Neuronal stem cell (in vitro differentiated cells): ENCODE results near the gene XXYLT1. TPM values are rescaled to one million over a fixed set of nuclear protein-coding genes. Genes with fewer than 3 reads are reported as not detected.

Experiments
- DNase-seq: peaks from one replicate; pipeline ENCODE4 v3.0.0-alpha.2; 2013; ENCODE audit warnings: low spot score
- H2AFZ ChIP-seq: one replicate; pipeline ENCODE4 v1.6.1; 2013; ENCODE audit warnings: mild to moderate bottlenecking, low read length, inconsistent platforms
- H2AK5ac ChIP-seq: 2 replicates; pipeline ENCODE4 v1.6.1; 2013; ENCODE audit warnings: low read depth, mild to moderate bottlenecking, inconsistent platforms, low read length, moderate library complexity, mixed read lengths
- H2BK120ac ChIP-seq: 2 replicates; pipeline ENCODE4 v1.6.1; 2013; ENCODE audit warnings: low read depth, mild to moderate bottlenecking, inconsistent platforms, low read length, moderate library complexity, mixed read lengths
- H2BK12ac ChIP-seq: one replicate; pipeline ENCODE4 v1.6.1; 2013; ENCODE audit warnings: low read length, inconsistent platforms
- H2BK15ac ChIP-seq: 2 replicates; pipeline ENCODE4 v1.6.1; 2013; ENCODE audit warnings: mild to moderate bottlenecking, low read length, inconsistent platforms, mixed read lengths
- H2BK5ac ChIP-seq: one replicate; pipeline ENCODE4 v1.6.1; 2013; ENCODE audit warnings: inconsistent platforms, mild to moderate bottlenecking, low read length, moderate library complexity
- H3K14ac ChIP-seq: one replicate; pipeline ENCODE4 v1.6.1; 2013; ENCODE audit warnings: low read length, inconsistent platforms
- H3K18ac ChIP-seq: 2 replicates; pipeline ENCODE4 v1.6.1; 2013; ENCODE audit warnings: low read length, inconsistent platforms
- H3K23ac ChIP-seq: 2 replicates; pipeline ENCODE4 v1.6.1; 2013; ENCODE audit warnings: low read depth, mild to moderate bottlenecking, mixed read lengths, low read length, inconsistent platforms; ENCODE audit not compliant: poor library complexity
- H3K27ac ChIP-seq: replicated peaks from 3 replicates; pipeline ENCODE4 v1.5.1; 2013; ENCODE audit warnings: low read length, inconsistent platforms
- H3K27me3 ChIP-seq, 3 experiments: 2 replicates each; pipeline ENCODE4 v1.6.1; 2013; ENCODE audit warnings: low read length in 3 of 3, mild to moderate bottlenecking in 2 of 3, inconsistent platforms in 1 of 3, low read depth in 1 of 3, mixed read lengths in 1 of 3, moderate library complexity in 1 of 3; ENCODE audit not compliant: control insufficient read depth in 3 of 3, insufficient read depth in 3 of 3
- H3K36me3 ChIP-seq, 2 donors: replicated peaks in 1 of 2; 2 replicates each; pipeline ENCODE4 v1.6.1; 2013; ENCODE audit warnings: low read length in 2 of 2; ENCODE audit not compliant: control insufficient read depth in 2 of 2, insufficient read depth in 2 of 2
- H3K4ac ChIP-seq: 2 replicates; pipeline ENCODE4 v1.6.1; 2013; ENCODE audit warnings: inconsistent platforms, mild to moderate bottlenecking, low read length, moderate library complexity
- H3K4me1 ChIP-seq, 2 donors: 1 replicate in 1 of 2; 2 replicates in 1 of 2; pipeline ENCODE4 v1.6.1; 2013; ENCODE audit warnings: low read length in 2 of 2, low read depth in 1 of 2; ENCODE audit not compliant: control insufficient read depth in 2 of 2, insufficient read depth in 1 of 2
- H3K4me2 ChIP-seq: one replicate; pipeline ENCODE4 v1.6.1; 2013; ENCODE audit warnings: mild to moderate bottlenecking, low read length, inconsistent platforms; ENCODE audit not compliant: insufficient read depth, poor library complexity, severe bottlenecking
- H3K4me3 ChIP-seq, 2 donors: 2 replicates each; pipeline ENCODE4 v1.5.1; 2013; ENCODE audit warnings: low read length in 2 of 2, mild to moderate bottlenecking in 2 of 2, inconsistent platforms in 1 of 2, moderate library complexity in 1 of 2
- H3K79me1 ChIP-seq: one replicate; pipeline ENCODE4 v1.6.1; 2013; ENCODE audit warnings: low read depth, mild to moderate bottlenecking, inconsistent platforms, low read length, moderate library complexity
- H3K9ac ChIP-seq: one replicate; pipeline ENCODE4 v1.6.1; 2013; ENCODE audit warnings: mild to moderate bottlenecking, low read depth, low read length, inconsistent platforms; ENCODE audit not compliant: poor library complexity
- H3K9me3 ChIP-seq, 2 donors: replicated peaks in 1 of 2; 2 replicates each; pipeline versions ENCODE3 to v1.6.1; 2013; ENCODE audit warnings: low read length in 2 of 2, mild to moderate bottlenecking in 2 of 2, inconsistent platforms in 1 of 2, low read depth in 1 of 2, mixed read lengths in 1 of 2, moderate library complexity in 1 of 2; ENCODE audit not compliant: control insufficient read depth in 2 of 2, insufficient read depth in 1 of 2
- H4K8ac ChIP-seq: one replicate; pipeline ENCODE4 v1.6.1; 2013; ENCODE audit warnings: low read depth, mild to moderate bottlenecking, inconsistent platforms, low read length, moderate library complexity
- H4K91ac ChIP-seq: one replicate; pipeline ENCODE4 v1.6.1; 2013; ENCODE audit warnings: low read length, low read depth, mild to moderate bottlenecking, inconsistent platforms; ENCODE audit not compliant: poor library complexity
- WGBS, 2 donors: extraction: QIAGEN DNeasy Blood & Tissue Kit; methylation state at CpG; one replicate each; pipeline ENCODE4 v1.1.7; 2013; ENCODE audit warnings: missing lambda C conversion rate in 2 of 2, mixed read lengths in 1 of 2; ENCODE audit not compliant: insufficient read length in 2 of 2, insufficient replicate concordance in 1 of 2; ENCODE audit errors: extremely low coverage in 2 of 2; 5-methylcytosine and 5-hydroxymethylcytosine counted together
- small RNA-seq: library from polyadenylated mRNA; stranded (forward); fragments of <200 nt; extraction: miRNeasy Mini kit (QIAGEN cat#:217004); gene quantifications from one replicate; pipeline ENCODE3, GENCODE V24; 2013; ENCODE audit not compliant: insufficient read depth

The XXYLT1 gene

GRCh38 chr3:195020921-195021320, 250.0 kb downstream of the XXYLT1 start:
- no peak overlapping the region for H3K4me2 ChIP-seq
- no peak overlapping the region for H3K23ac ChIP-seq
- no peak overlapping the region for H2BK5ac ChIP-seq
- H4K8ac ChIP-seq, result no peak overlapping the region
- H3K9ac ChIP-seq, result no peak overlapping the region
- H2AFZ ChIP-seq, result no peak overlapping the region
- WGBS, 2 donors, result no CpG with 5 or more reads among the region's 1 CpG
- no peaks in the 10 kb centered on the region for H3K4me1 ChIP-seq
- no peaks in the 10 kb centered on the region for H3K79me1 ChIP-seq
- no peak overlapping the region for H3K4me3 ChIP-seq
- DNase-seq, result no peak
- no peak overlapping the region for H2BK15ac ChIP-seq
- H3K14ac ChIP-seq, result no peak overlapping the region
- H3K27ac ChIP-seq, result no peak overlapping the region
- no peak overlapping the region for H3K18ac ChIP-seq
- peaks cover 0 to 2% of the 10 kb centered on the region in 2 donors for H3K9me3 ChIP-seq
- H2AK5ac ChIP-seq, result no peak overlapping the region
- H2BK120ac ChIP-seq, result no peak overlapping the region
- no peak overlapping the region for H3K4ac ChIP-seq
- peaks cover 0 to 11% (median 0%) of the 10 kb centered on the region in 3 experiments for H3K27me3 ChIP-seq
- H3K36me3 ChIP-seq, result no peaks in the 10 kb centered on the region
- H4K91ac ChIP-seq, result no peak overlapping the region
- H2BK12ac ChIP-seq, result no peak overlapping the region

DNA sequence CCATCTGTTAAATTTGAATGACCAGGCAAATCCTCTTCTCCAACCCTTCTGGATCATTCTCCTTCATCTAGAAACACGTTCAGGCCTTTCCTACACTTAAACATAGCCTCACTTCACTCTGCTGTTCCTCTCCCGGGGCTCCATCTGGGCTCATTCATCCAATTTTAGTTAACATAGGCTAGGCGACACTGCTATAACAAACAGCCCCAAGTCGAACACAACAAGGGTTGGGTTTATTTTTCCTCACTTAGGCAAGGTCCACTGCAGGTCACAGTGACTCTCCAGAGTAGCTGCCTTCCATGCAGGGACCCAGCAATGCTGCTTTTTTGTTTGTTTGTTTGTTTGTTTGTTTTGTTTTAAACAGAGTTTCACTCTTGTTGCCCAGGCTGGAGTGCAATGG, 250.8 kb downstream of the XXYLT1 start:
- H4K91ac ChIP-seq, result no peak overlapping the region
- H3K27ac ChIP-seq, result no peak overlapping the region
- H2BK120ac ChIP-seq, result no peak overlapping the region
- H2AFZ ChIP-seq, result no peak overlapping the region
- H2BK5ac ChIP-seq, result no peak overlapping the region
- no peak overlapping the region for H3K23ac ChIP-seq
- H3K4ac ChIP-seq, result no peak overlapping the region
- no peak overlapping the region for H3K4me3 ChIP-seq
- no peak overlapping the region for H3K9ac ChIP-seq
- H2AK5ac ChIP-seq, result no peak overlapping the region
- H3K9me3 ChIP-seq, result peaks cover 0 to 2% of the 10 kb centered on the region in 2 donors
- H3K18ac ChIP-seq, result no peak overlapping the region
- no peaks in the 10 kb centered on the region for H3K36me3 ChIP-seq
- no peak overlapping the region for H4K8ac ChIP-seq
- no peaks in the 10 kb centered on the region for H3K79me1 ChIP-seq
- no peaks in the 10 kb centered on the region for H3K4me1 ChIP-seq
- peaks cover 0 to 12% (median 0%) of the 10 kb centered on the region in 3 experiments for H3K27me3 ChIP-seq
- no peak for DNase-seq
- no peak overlapping the region for H2BK12ac ChIP-seq
- no CpG with 5 or more reads among the region's 4 CpGs for WGBS, 2 donors
- no peak overlapping the region for H2BK15ac ChIP-seq
- no peak overlapping the region for H3K14ac ChIP-seq
- no peak overlapping the region for H3K4me2 ChIP-seq

DNA sequence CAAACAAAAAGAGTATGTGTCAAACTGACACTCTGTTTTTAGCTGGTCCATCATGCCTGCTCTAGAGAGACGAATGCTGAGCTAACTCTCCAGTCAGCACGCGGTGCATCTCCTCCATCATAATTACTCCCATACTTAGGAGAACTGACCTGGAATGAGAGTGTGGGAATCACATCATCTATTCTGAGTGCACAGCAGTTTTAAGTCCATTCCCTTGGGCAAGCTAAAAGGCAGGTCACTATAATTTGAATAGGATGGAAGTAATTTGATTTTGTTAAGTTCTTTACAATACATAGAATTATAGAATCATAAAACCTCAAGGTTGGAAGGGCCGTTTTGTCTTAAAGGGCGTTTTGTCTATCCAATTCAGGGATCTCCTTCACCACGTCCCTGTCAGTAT, 251.6 kb downstream of the XXYLT1 start:
- Histone ChIP-seq H4K8ac (no peak overlapping the region), H3K4me1 (no peaks in the 10 kb centered on the region), H3K4me2 (no peak overlapping the region), H2BK120ac (no peak overlapping the region), H4K91ac (no peak overlapping the region), H3K18ac (no peak overlapping the region), H3K9ac (no peak overlapping the region), H2AK5ac (no peak overlapping the region), H3K4ac (no peak overlapping the region), H2AFZ (no peak overlapping the region), H3K14ac (no peak overlapping the region), H3K27ac (no peak overlapping the region), H2BK15ac (no peak overlapping the region), H3K4me3 (no peak overlapping the region), H3K9me3 (peaks cover 0 to 2% of the 10 kb centered on the region in 2 donors), H3K27me3 (peaks cover 0 to 13% (median 0%) of the 10 kb centered on the region in 3 experiments), H3K36me3 (no peaks in the 10 kb centered on the region), H3K79me1 (no peaks in the 10 kb centered on the region), H2BK5ac (no peak overlapping the region), H2BK12ac (no peak overlapping the region), H3K23ac (no peak overlapping the region)
- no peak for DNase-seq
- WGBS, 2 donors, result no CpG with 5 or more reads among the region's 6 CpGs

Small RNA genes lying within 50 kb of the gene (small RNA-seq; reads per million reads assigned to genes)
- gene MIR3137, result not detected
- gene RN7SL36P, result not detected
- gene RNU6-25P, result not detected
